ENCODE results near the gene EXOC3.

GRCh38 chr5:395156-395920, 47.6 kb upstream of the EXOC3 start:
- TF ChIP-seq CTCF (IDR thresholded peaks at IDR 0.05) (no peak), EZH2 (IDR thresholded peaks at IDR 0.05) (no peak)

All from neural progenitor cell (in vitro differentiated cells).